SK-N-SH (cell line): ENCODE measurements around the gene DENND2C. TPM values are rescaled to one million over a fixed set of nuclear protein-coding genes. Genes with fewer than 3 reads are reported as not detected.

ENCODE experiments used
- CTCF ChIA-PET: fragments of 300-600, 350-600 bp; formaldehyde crosslinking; extraction: SDS; loops from one replicate; lab custom pipeline; 2021; lab: Yijun Ruan, JAX
- POLR2A ChIA-PET: fragments of 350-600 bp; sonication (Branson Sonifier 250); formaldehyde crosslinking; extraction: SDS; loops from one replicate; lab custom pipeline; 2020; ENCODE audit warnings: antibody characterized with exemption, inconsistent platforms; lab: Yijun Ruan, JAX
- DNase-seq: peaks from one replicate; pipeline ENCODE4 v3.0.0; 2012
- H2AFZ ChIP-seq: fragments of 200-600 bp; sonication (generic); 2 replicates; pipeline ENCODE4 v1.8.1; 2016; ENCODE audit warnings: antibody characterized with exemption, mild to moderate bottlenecking, low read depth
- H3F3A ChIP-seq: fragments of 200-600 bp; sonication (generic); replicated peaks from 2 replicates; pipeline ENCODE3; 2016; ENCODE audit warnings: antibody characterized with exemption, mild to moderate bottlenecking; ENCODE audit not compliant: insufficient read depth
- H3K27ac ChIP-seq, 2 experiments: fragments of 200-500 bp in 1 of 2; fragments of 200-600 bp in 1 of 2; sonication (Bioruptor generic) in 1 of 2; sonication (generic), shearing (Covaris generic) in 1 of 2; 2 replicates each; pipeline versions ENCODE4 v1.5.1 to v1.6.1; 2014 to 2016; ENCODE audit warnings: low read depth in 2 of 2, inconsistent platforms in 1 of 2, low read length in 1 of 2, mild to moderate bottlenecking in 1 of 2, mixed read lengths in 1 of 2
- H3K27me3 ChIP-seq: fragments of 200-600 bp; sonication (generic), shearing (Covaris generic); 2 replicates; pipeline ENCODE4 v1.6.1; 2016; ENCODE audit warnings: mixed run types; ENCODE audit not compliant: insufficient read depth
- H3K36me3 ChIP-seq, 2 experiments: fragments of 200-500 bp in 1 of 2; fragments of 200-600 bp in 1 of 2; sonication (Bioruptor generic) in 1 of 2; sonication (generic) in 1 of 2; replicated peaks in 1 of 2; 2 replicates each; pipeline versions ENCODE3 to v1.5.1; 2014 to 2016; ENCODE audit warnings: low read length in 1 of 2, mild to moderate bottlenecking in 1 of 2; ENCODE audit not compliant: insufficient read depth in 2 of 2, control insufficient read depth in 1 of 2
- H3K4me1 ChIP-seq, 2 experiments: fragments of 200-500 bp in 1 of 2; fragments of 200-600 bp in 1 of 2; sonication (Bioruptor generic) in 1 of 2; sonication (generic), shearing (Covaris generic) in 1 of 2; 2 replicates each; pipeline versions ENCODE4 v1.5.1 to v1.6.1; 2014 to 2016; ENCODE audit warnings: low read depth in 1 of 2, low read length in 1 of 2, mixed run types in 1 of 2; ENCODE audit not compliant: insufficient read depth in 2 of 2, control insufficient read depth in 1 of 2
- H3K4me2 ChIP-seq: fragments of 200-600 bp; sonication (generic), shearing (Covaris generic); 2 replicates; pipeline ENCODE4 v1.6.1; 2017; ENCODE audit warnings: mixed run types
- H3K4me3 ChIP-seq, 2 experiments: fragments of 200-500 bp in 1 of 2; fragments of 200-600 bp in 1 of 2; sonication (Bioruptor generic) in 1 of 2; sonication (generic), shearing (Covaris generic) in 1 of 2; 2 replicates each; pipeline versions ENCODE4 v1.5.1 to v1.8.1; 2014 to 2016; ENCODE audit warnings: low read depth in 2 of 2, inconsistent platforms in 1 of 2, low read length in 1 of 2, mild to moderate bottlenecking in 1 of 2, mixed read lengths in 1 of 2, moderate library complexity in 1 of 2
- H3K79me2 ChIP-seq: fragments of 200-600 bp; sonication (generic); 2 replicates; pipeline ENCODE4 v1.8.1; 2017; ENCODE audit warnings: mild to moderate bottlenecking; ENCODE audit not compliant: insufficient read depth
- H3K9ac ChIP-seq: fragments of 200-600 bp; sonication (generic); 2 replicates; pipeline ENCODE4 v1.6.1; 2017; ENCODE audit warnings: mixed run types
- H3K9me2 ChIP-seq: fragments of 200-600 bp; sonication (generic); 2 replicates; pipeline ENCODE4 v1.6.1; 2017; ENCODE audit warnings: mixed run types
- H3K9me3 ChIP-seq: fragments of 200-600 bp; sonication (generic); 2 replicates; pipeline ENCODE4 v1.6.1; 2017; ENCODE audit warnings: mixed run types, mild to moderate bottlenecking, moderate library complexity
- H4K20me1 ChIP-seq: fragments of 200-600 bp; sonication (generic); 2 replicates; pipeline ENCODE4 v1.6.1; 2017; ENCODE audit warnings: mild to moderate bottlenecking, mixed run types; ENCODE audit not compliant: insufficient read depth
- CTCF ChIP-seq: fragments of 200-600 bp; sonication (generic); IDR thresholded peaks from 2 replicates; pipeline ENCODE4 v1.6.1; 2017; ENCODE audit warnings: antibody characterized with exemption, mild to moderate bottlenecking, moderate library complexity
- FOXM1 ChIP-seq: IDR thresholded peaks from 2 replicates; pipeline ENCODE4 v1.4.0; 2012; ENCODE audit warnings: low read depth, mild to moderate bottlenecking
- GABPA ChIP-seq: IDR thresholded peaks from 2 replicates; pipeline ENCODE4 v1.4.0; 2012; ENCODE audit warnings: low read depth, mild to moderate bottlenecking
- MAX ChIP-seq: IDR thresholded peaks from 2 replicates; pipeline ENCODE4 v1.4.0; 2012; ENCODE audit warnings: low read depth
- RAD21 ChIP-seq: IDR thresholded peaks from 2 replicates; pipeline ENCODE4 v1.6.1; 2012; ENCODE audit warnings: mild to moderate bottlenecking, low read length
- RXRA ChIP-seq: IDR thresholded peaks from 2 replicates; pipeline ENCODE4 v1.4.0; 2012; ENCODE audit warnings: low read depth, mild to moderate bottlenecking, borderline replicate concordance
- SIN3A ChIP-seq: IDR thresholded peaks from 2 replicates; pipeline ENCODE4 v1.6.1; 2012; ENCODE audit warnings: low read depth, mild to moderate bottlenecking, low read length, moderate library complexity, borderline replicate concordance
- TCF12 ChIP-seq: IDR thresholded peaks from 2 replicates; pipeline ENCODE4 v1.4.0; 2012
- USF1 ChIP-seq: IDR thresholded peaks from 2 replicates; pipeline ENCODE4 v1.4.0; 2012; ENCODE audit warnings: low read depth, borderline replicate concordance
- YY1 ChIP-seq: IDR thresholded peaks from 2 replicates; pipeline ENCODE4 v1.4.0; 2012; ENCODE audit warnings: low read depth, mild to moderate bottlenecking
- WGBS: methylation state at CpG from one replicate; pipeline ENCODE4 v1.1.6; 2017; ENCODE audit warnings: low lambda C conversion rate; 5-methylcytosine and 5-hydroxymethylcytosine counted together
- polyA plus RNA-seq, 3 experiments: library from polyadenylated mRNA; depleted of rRNA; stranded (reverse); fragments of >200 nt; gene quantifications; 2 replicates each; pipeline ENCODE4 v1.2.3, GENCODE V29; 2012
- TF ChIP-seq, protein P1 (sequence below): IDR thresholded peaks from 2 replicates; pipeline ENCODE4 v1.4.0; 2012; ENCODE audit warnings: low read depth, borderline replicate concordance
- TF ChIP-seq, protein P2 (sequence below): fragments of 150-350 bp; IDR thresholded peaks from 2 replicates; pipeline ENCODE4 v1.6.1; 2016; ENCODE audit warnings: mild to moderate bottlenecking, low read depth, low read length
- TF ChIP-seq, protein P3 (sequence below): IDR thresholded peaks from 2 replicates; pipeline ENCODE4 v1.6.1; 2012; ENCODE audit warnings: mild to moderate bottlenecking, low read depth, low read length, moderate library complexity
- TF ChIP-seq, protein P4 (sequence below): IDR thresholded peaks from 2 replicates; pipeline ENCODE4; 2012

DENND2C gene
- polyA plus RNA-seq, 1 of the 3 experiments (the other 2 are of a cell fraction) = 0.03 TPM

DNA sequence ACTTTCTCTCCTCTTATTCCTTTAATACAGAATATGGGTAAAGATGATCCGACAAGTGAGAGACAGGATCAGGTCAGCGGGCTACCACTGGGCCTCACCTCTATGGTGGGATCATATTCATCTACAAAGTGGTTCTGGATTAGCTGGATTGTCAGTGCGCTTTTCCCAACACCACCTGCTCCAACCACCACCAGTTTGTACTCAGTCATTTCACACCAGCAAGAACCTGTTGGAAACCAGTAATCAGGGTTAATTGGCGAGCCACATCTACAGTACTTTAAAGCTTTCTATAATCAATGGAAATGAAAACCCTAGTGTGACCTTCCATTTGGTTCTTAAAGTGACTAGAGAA lies 46.1 kb upstream of the DENND2C start:
- POLR2A ChIA-PET = interaction anchor here (1.0 to 1.1 kb wide), 2 partner anchors 16 to 42 kb away, joined by 3 to 6 read pairs; partner anchors contain the start of gene CSDE1
- TF ChIP-seq RAD21 = no peak
- TF ChIP-seq, protein P1, sequence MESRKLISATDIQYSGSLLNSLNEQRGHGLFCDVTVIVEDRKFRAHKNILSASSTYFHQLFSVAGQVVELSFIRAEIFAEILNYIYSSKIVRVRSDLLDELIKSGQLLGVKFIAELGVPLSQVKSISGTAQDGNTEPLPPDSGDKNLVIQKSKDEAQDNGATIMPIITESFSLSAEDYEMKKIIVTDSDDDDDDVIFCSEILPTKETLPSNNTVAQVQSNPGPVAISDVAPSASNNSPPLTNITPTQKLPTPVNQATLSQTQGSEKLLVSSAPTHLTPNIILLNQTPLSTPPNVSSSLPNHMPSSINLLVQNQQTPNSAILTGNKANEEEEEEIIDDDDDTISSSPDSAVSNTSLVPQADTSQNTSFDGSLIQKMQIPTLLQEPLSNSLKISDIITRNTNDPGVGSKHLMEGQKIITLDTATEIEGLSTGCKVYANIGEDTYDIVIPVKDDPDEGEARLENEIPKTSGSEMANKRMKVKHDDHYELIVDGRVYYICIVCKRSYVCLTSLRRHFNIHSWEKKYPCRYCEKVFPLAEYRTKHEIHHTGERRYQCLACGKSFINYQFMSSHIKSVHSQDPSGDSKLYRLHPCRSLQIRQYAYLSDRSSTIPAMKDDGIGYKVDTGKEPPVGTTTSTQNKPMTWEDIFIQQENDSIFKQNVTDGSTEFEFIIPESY = no peak
- no peak for TF ChIP-seq FOXM1
- no peak for TF ChIP-seq MAX
- no peak for TF ChIP-seq CTCF
- no peak for TF ChIP-seq RXRA
- TF ChIP-seq, protein P2, sequence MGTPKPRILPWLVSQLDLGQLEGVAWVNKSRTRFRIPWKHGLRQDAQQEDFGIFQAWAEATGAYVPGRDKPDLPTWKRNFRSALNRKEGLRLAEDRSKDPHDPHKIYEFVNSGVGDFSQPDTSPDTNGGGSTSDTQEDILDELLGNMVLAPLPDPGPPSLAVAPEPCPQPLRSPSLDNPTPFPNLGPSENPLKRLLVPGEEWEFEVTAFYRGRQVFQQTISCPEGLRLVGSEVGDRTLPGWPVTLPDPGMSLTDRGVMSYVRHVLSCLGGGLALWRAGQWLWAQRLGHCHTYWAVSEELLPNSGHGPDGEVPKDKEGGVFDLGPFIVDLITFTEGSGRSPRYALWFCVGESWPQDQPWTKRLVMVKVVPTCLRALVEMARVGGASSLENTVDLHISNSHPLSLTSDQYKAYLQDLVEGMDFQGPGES = no peak
- no peaks in the 10 kb centered on the region for H4K20me1 ChIP-seq
- H3F3A ChIP-seq = peaks cover 38% of the 10 kb centered on the region
- H2AFZ ChIP-seq = no peak overlapping the region
- no peaks in the 10 kb centered on the region for H3K9me2 ChIP-seq
- H3K9me3 ChIP-seq = no peaks in the 10 kb centered on the region
- CTCF ChIA-PET = interaction anchor here (0.8 to 1.6 kb wide), 6 partner anchors 8 to 369 kb away, joined by 3 to 5 read pairs (median 3); no protein-coding TSS in a partner anchor
- DNase-seq = peak; percentile 22
- H3K4me3 ChIP-seq = peak overlapping the region; percentile 83 to 99
- peaks cover 12 to 13% of the 10 kb centered on the region in 2 experiments; a peak in 3 of 4 replicates for H3K4me1 ChIP-seq
- H3K27ac ChIP-seq = peak overlapping the region; percentile 85 to 93
- H3K36me3 ChIP-seq = peaks cover 68 to 73% of the 10 kb centered on the region in 2 experiments
- peak overlapping the region; percentile 76 for H3K4me2 ChIP-seq
- peak overlapping the region; percentile 98 for H3K9ac ChIP-seq
- H3K79me2 ChIP-seq = peaks cover 56% of the 10 kb centered on the region
- 13% methylated on average over 4 of the region's 4 CpGs for WGBS
- no peaks in the 10 kb centered on the region for H3K27me3 ChIP-seq

DNA sequence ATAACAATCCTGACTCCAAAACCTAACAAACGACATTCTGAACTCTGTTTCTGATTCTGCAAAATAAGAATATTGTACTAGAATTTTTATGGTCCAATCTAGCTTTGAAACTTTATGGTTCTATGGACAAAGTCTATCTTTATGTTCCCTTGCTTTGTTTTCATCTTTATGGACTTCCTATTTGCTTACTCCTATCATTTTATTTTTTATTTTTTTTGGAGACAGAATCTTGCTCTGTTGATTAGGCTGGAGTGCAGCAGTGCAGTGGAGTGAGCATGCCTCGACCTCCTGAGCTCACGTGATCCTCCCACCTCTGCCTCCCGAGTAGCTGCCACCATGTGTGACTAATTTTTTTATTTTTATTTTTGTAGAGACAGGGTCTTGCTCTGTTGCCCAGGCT lies 43.1 kb upstream of the DENND2C start:
- CTCF ChIA-PET = interaction anchor here (0.9 kb wide), 1 partner anchor 366 kb away, joined by 3 read pairs; no protein-coding TSS in a partner anchor
- TF ChIP-seq, protein P3, sequence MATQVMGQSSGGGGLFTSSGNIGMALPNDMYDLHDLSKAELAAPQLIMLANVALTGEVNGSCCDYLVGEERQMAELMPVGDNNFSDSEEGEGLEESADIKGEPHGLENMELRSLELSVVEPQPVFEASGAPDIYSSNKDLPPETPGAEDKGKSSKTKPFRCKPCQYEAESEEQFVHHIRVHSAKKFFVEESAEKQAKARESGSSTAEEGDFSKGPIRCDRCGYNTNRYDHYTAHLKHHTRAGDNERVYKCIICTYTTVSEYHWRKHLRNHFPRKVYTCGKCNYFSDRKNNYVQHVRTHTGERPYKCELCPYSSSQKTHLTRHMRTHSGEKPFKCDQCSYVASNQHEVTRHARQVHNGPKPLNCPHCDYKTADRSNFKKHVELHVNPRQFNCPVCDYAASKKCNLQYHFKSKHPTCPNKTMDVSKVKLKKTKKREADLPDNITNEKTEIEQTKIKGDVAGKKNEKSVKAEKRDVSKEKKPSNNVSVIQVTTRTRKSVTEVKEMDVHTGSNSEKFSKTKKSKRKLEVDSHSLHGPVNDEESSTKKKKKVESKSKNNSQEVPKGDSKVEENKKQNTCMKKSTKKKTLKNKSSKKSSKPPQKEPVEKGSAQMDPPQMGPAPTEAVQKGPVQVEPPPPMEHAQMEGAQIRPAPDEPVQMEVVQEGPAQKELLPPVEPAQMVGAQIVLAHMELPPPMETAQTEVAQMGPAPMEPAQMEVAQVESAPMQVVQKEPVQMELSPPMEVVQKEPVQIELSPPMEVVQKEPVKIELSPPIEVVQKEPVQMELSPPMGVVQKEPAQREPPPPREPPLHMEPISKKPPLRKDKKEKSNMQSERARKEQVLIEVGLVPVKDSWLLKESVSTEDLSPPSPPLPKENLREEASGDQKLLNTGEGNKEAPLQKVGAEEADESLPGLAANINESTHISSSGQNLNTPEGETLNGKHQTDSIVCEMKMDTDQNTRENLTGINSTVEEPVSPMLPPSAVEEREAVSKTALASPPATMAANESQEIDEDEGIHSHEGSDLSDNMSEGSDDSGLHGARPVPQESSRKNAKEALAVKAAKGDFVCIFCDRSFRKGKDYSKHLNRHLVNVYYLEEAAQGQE = no peak
- TF ChIP-seq, protein P2 = no peak
- TF ChIP-seq, protein P4, sequence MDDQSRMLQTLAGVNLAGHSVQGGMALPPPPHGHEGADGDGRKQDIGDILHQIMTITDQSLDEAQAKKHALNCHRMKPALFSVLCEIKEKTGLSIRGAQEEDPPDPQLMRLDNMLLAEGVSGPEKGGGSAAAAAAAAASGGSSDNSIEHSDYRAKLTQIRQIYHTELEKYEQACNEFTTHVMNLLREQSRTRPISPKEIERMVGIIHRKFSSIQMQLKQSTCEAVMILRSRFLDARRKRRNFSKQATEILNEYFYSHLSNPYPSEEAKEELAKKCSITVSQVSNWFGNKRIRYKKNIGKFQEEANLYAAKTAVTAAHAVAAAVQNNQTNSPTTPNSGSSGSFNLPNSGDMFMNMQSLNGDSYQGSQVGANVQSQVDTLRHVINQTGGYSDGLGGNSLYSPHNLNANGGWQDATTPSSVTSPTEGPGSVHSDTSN = no peak
- no peak for TF ChIP-seq RAD21
- no peak for TF ChIP-seq TCF12
- no peak for TF ChIP-seq GABPA
- no peak for TF ChIP-seq YY1
- no peak for TF ChIP-seq USF1
- no peak for TF ChIP-seq SIN3A

More for the DNA sequence above, 43.1 kb upstream of the DENND2C start:
- Histone ChIP-seq H3K4me1 (peaks cover 12 to 13% of the 10 kb centered on the region in 2 experiments; a peak in 3 of 4 replicates), H3K4me3 (no peak overlapping the region), H3K79me2 (peaks cover 67% of the 10 kb centered on the region), H3K4me2 (no peak overlapping the region), H3K9ac (no peak overlapping the region), H3F3A (peaks cover 22% of the 10 kb centered on the region), H3K27ac (no peak overlapping the region), H2AFZ (no peak overlapping the region), H3K9me3 (no peaks in the 10 kb centered on the region), H3K9me2 (no peaks in the 10 kb centered on the region), H4K20me1 (no peaks in the 10 kb centered on the region), H3K36me3 (peaks cover 57 to 73% of the 10 kb centered on the region in 2 experiments), H3K27me3 (no peaks in the 10 kb centered on the region)
- POLR2A ChIA-PET = no interaction called here
- 93% methylated on average over 4 of the region's 4 CpGs for WGBS
- no peak for DNase-seq
